Measurements from ENCODE around the gene POU2F2. TPM values are rescaled to one million over a fixed set of nuclear protein-coding genes. Genes with fewer than 3 reads are reported as not detected.

POU2F2 gene
- total RNA-seq, 1 experiment from 2014 or later = 6.0 TPM

GRCh38 chr19:42108527-42109389 lies 23.5 kb downstream of the POU2F2 start:
- ATAC-seq = peak; percentile 96
- TF ChIP-seq TEAD1 (CRISPR knock-in tag; IDR thresholded peaks at IDR 0.05) = peak; percentile 28; the same call in 1 of the 2 replicates
- no peak for TF ChIP-seq E2F4 (CRISPR knock-in tag; IDR thresholded peaks at IDR 0.05; ENCODE audit: borderline replicate concordance, low read depth)
- TF ChIP-seq, protein P1, sequence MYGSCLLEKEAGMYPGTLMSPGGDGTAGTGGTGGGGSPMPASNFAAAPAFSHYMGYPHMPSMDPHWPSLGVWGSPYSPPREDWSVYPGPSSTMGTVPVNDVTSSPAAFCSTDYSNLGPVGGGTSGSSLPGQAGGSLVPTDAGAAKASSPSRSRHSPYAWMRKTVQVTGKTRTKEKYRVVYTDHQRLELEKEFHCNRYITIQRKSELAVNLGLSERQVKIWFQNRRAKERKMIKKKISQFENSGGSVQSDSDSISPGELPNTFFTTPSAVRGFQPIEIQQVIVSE (CRISPR knock-in tag; IDR thresholded peaks at IDR 0.05; ENCODE audit: borderline replicate concordance) = no peak
- TF ChIP-seq ARID4B (CRISPR knock-in tag; IDR thresholded peaks at IDR 0.05; ENCODE audit: borderline replicate concordance) = no peak
- TF ChIP-seq, protein P2, sequence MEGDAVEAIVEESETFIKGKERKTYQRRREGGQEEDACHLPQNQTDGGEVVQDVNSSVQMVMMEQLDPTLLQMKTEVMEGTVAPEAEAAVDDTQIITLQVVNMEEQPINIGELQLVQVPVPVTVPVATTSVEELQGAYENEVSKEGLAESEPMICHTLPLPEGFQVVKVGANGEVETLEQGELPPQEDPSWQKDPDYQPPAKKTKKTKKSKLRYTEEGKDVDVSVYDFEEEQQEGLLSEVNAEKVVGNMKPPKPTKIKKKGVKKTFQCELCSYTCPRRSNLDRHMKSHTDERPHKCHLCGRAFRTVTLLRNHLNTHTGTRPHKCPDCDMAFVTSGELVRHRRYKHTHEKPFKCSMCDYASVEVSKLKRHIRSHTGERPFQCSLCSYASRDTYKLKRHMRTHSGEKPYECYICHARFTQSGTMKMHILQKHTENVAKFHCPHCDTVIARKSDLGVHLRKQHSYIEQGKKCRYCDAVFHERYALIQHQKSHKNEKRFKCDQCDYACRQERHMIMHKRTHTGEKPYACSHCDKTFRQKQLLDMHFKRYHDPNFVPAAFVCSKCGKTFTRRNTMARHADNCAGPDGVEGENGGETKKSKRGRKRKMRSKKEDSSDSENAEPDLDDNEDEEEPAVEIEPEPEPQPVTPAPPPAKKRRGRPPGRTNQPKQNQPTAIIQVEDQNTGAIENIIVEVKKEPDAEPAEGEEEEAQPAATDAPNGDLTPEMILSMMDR (IDR thresholded peaks at IDR 0.05) = peak; percentile 95
- TF ChIP-seq, protein P3, sequence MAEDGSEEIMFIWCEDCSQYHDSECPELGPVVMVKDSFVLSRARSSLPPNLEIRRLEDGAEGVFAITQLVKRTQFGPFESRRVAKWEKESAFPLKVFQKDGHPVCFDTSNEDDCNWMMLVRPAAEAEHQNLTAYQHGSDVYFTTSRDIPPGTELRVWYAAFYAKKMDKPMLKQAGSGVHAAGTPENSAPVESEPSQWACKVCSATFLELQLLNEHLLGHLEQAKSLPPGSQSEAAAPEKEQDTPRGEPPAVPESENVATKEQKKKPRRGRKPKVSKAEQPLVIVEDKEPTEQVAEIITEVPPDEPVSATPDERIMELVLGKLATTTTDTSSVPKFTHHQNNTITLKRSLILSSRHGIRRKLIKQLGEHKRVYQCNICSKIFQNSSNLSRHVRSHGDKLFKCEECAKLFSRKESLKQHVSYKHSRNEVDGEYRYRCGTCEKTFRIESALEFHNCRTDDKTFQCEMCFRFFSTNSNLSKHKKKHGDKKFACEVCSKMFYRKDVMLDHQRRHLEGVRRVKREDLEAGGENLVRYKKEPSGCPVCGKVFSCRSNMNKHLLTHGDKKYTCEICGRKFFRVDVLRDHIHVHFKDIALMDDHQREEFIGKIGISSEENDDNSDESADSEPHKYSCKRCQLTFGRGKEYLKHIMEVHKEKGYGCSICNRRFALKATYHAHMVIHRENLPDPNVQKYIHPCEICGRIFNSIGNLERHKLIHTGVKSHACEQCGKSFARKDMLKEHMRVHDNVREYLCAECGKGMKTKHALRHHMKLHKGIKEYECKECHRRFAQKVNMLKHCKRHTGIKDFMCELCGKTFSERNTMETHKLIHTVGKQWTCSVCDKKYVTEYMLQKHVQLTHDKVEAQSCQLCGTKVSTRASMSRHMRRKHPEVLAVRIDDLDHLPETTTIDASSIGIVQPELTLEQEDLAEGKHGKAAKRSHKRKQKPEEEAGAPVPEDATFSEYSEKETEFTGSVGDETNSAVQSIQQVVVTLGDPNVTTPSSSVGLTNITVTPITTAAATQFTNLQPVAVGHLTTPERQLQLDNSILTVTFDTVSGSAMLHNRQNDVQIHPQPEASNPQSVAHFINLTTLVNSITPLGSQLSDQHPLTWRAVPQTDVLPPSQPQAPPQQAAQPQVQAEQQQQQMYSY (CRISPR knock-in tag; IDR thresholded peaks at IDR 0.05) = peak; percentile 27; the same call in 1 of the 2 replicates
- 0 out of 2 replicates have a peak, but pooled peaks have one; percentile 10 for TF ChIP-seq ZNF121 (CRISPR knock-in tag; IDR thresholded peaks at IDR 0.05)
- Mint-ChIP-seq H3K27ac (no peak overlapping the region; the same call in 1 of the 2 replicates), H3K27me3 (ENCODE audit: low read depth) (peaks cover 24% of the 10 kb centered on the region), H3K9me3 (no peaks in the 10 kb centered on the region), H3K36me3 (no peaks in the 10 kb centered on the region), H3K4me1 (peaks cover 13% of the 10 kb centered on the region), H3K4me3 (no peak overlapping the region)
- ChIA-PET CTCF (interaction anchor here (0.6 to 2.9 kb wide), 46 partner anchors 8 to 331 kb away, joined by 3 to 34 read pairs (median 5); partner anchors contain the start of genes GSK3A, POU2F2, RABAC1 and ZNF526), POLR2A (interaction anchor here (0.9 kb wide), 1 partner anchor 261 kb away, joined by 3 read pairs; no protein-coding TSS in a partner anchor)
- peak; percentile 91 for DNase-seq (ENCODE audit: low spot score)

DNA sequence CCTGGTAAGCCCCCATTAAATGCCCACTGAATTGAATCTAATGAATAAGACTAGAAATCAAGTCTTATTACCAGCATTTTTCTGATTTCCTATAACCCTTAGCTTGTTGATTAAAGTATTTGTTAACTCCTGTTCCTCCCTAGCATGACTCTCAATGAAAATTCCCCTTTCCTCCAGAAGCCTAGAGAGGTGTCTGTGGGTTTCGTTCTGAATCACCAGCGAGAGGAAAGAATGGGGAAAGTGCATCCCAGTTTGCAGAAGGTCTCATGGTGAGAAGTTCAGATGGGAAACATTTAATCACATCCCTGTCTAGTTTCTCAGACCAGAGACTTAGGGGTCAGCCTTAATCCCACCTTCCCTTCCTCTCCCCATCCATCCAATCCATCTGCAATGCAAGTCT lies 26.9 kb downstream of the POU2F2 start:
- peaks cover 11% of the 10 kb centered on the region for H3K4me1 Mint-ChIP-seq
- no peak overlapping the region for H3K4me3 Mint-ChIP-seq
- peaks cover 24% of the 10 kb centered on the region for H3K27me3 Mint-ChIP-seq (ENCODE audit: low read depth)
- DNase-seq (ENCODE audit: low spot score) = no peak
- H3K36me3 Mint-ChIP-seq = no peaks in the 10 kb centered on the region
- no peak for ATAC-seq
- ChIA-PET CTCF (interaction anchor here (1.0 kb wide), 2 partner anchors 33 to 72 kb away, joined by 4 to 6 read pairs; no protein-coding TSS in a partner anchor), POLR2A (no interaction called here)
- H3K9me3 Mint-ChIP-seq = no peaks in the 10 kb centered on the region
- H3K27ac Mint-ChIP-seq = no peak overlapping the region
- TF ChIP-seq PREB (CRISPR knock-in tag; IDR thresholded peaks at IDR 0.05; ENCODE audit: borderline replicate concordance) = no peak
- no peak for TF ChIP-seq FOXK1 (CRISPR knock-in tag; IDR thresholded peaks at IDR 0.05)
- no peak for TF ChIP-seq NFE2L1 (CRISPR knock-in tag; IDR thresholded peaks at IDR 0.05)
- TF ChIP-seq HMGA2 (CRISPR knock-in tag; IDR thresholded peaks at IDR 0.05) = no peak
- TF ChIP-seq OVOL2 (CRISPR knock-in tag; IDR thresholded peaks at IDR 0.05; ENCODE audit: borderline replicate concordance) = no peak
- TF ChIP-seq, protein P2 (IDR thresholded peaks at IDR 0.05) = no peak

Measured in WTC11 (cell line).